HepG2 (cell line): ENCODE results near the gene PKP3. TPM values are rescaled to one million over a fixed set of nuclear protein-coding genes. Genes with fewer than 3 reads are reported as not detected.

ENCODE experiments used
- BCL6 ChIP-seq: IDR thresholded peaks from 2 replicates; pipeline ENCODE4 v1.6.1; 2016; ENCODE audit warnings: missing genetic modification reagents, missing compliant biosample characterization
- DMAP1 ChIP-seq: IDR thresholded peaks from 2 replicates; pipeline ENCODE4 v1.6.1; 2016
- HINFP ChIP-seq: sonication (generic); formaldehyde crosslinking; IDR thresholded peaks from 2 replicates; pipeline ENCODE4 v1.4.0; 2020; ENCODE audit warnings: low read depth, mild to moderate bottlenecking, missing genetic modification reagents
- HOXA5 ChIP-seq: sonication (generic); formaldehyde crosslinking; IDR thresholded peaks from 2 replicates; pipeline ENCODE4 v1.4.0; 2020; ENCODE audit warnings: missing genetic modification reagents
- JARID2 ChIP-seq: sonication (generic); formaldehyde crosslinking; IDR thresholded peaks from 2 replicates; pipeline ENCODE4 v1.8.1; 2023; ENCODE audit warnings: missing genetic modification reagents, inconsistent platforms; ENCODE audit not compliant: insufficient replicate concordance
- LRRFIP1 ChIP-seq: sonication (generic); formaldehyde crosslinking; conservative IDR thresholded peaks from 2 replicates; pipeline ENCODE4 v1.4.0; 2020; ENCODE audit warnings: missing genetic modification reagents
- NFE2 ChIP-seq: sonication (generic); formaldehyde crosslinking; IDR thresholded peaks from 2 replicates; pipeline ENCODE4 v1.4.0; 2020; ENCODE audit warnings: missing genetic modification reagents
- RBFOX2 ChIP-seq: fragments of 200-400 bp; formaldehyde crosslinking; IDR thresholded peaks from 2 replicates; pipeline ENCODE4 v1.6.1; 2017; ENCODE audit warnings: low read depth, mild to moderate bottlenecking, low read length
- RORA ChIP-seq: sonication (generic); formaldehyde crosslinking; IDR thresholded peaks from 2 replicates; pipeline ENCODE4 v1.5.0; 2020; ENCODE audit warnings: mild to moderate bottlenecking, missing genetic modification reagents, moderate library complexity
- TRIM24 ChIP-seq: sonication (generic); formaldehyde crosslinking; IDR thresholded peaks from 2 replicates; pipeline ENCODE4 v1.8.0; 2022; ENCODE audit warnings: mild to moderate bottlenecking, missing genetic modification reagents
- ZNF142 ChIP-seq: sonication (generic); formaldehyde crosslinking; IDR thresholded peaks from 2 replicates; pipeline ENCODE4 v1.4.0; 2020; ENCODE audit warnings: missing genetic modification reagents
- ZNF883 ChIP-seq: sonication (generic); formaldehyde crosslinking; IDR thresholded peaks from 2 replicates; pipeline ENCODE4 v1.5.1; 2020; ENCODE audit warnings: mild to moderate bottlenecking, missing genetic modification reagents; ENCODE audit errors: not compliant biosample characterization
- polyA plus RNA-seq, 8 experiments: library from polyadenylated mRNA; depleted of rRNA in 3 of 8; stranded (reverse) in 7 of 8; unstranded in 1 of 8; fragments of >200 nt; fragmentation: Illumina TruSeq in 4 of 8; extraction: Trizol in 4 of 8; gene quantifications; 2 replicates each; pipeline versions ENCODE4 v1.2.1 to v1.2.3, GENCODE V29; 2011 to 2016; ENCODE audit warnings: low read depth in 4 of 8, missing spikeins in 1 of 8, mixed read lengths in 1 of 8; ENCODE audit not compliant: insufficient read depth in 1 of 8
- total RNA-seq, 5 experiments: library from RNA; depleted of rRNA; stranded (reverse); fragments of >200 nt; fragmentation: Illumina TruSeq; extraction: Trizol; gene quantifications; 2 replicates each; pipeline ENCODE4 v1.2.3, GENCODE V29; 2016; ENCODE audit warnings: low read depth in 1 of 5

The PKP3 gene
- total and polyA plus RNA-seq, 2 of the 13 experiments (the other 11 are each of a cell fraction or from before 2014, with no cell fraction given), result 18.0 to 28.7 TPM

GRCh38 chr11:416051-416756 is 22.2 kb downstream of the PKP3 start (continued):
- TF ChIP-seq HINFP (CRISPR knock-in tag), result 0 out of 2 replicates have a peak, but pooled peaks have one; percentile 54
- peak; percentile 64; the same call in 1 of the 2 replicates for TF ChIP-seq BCL6 (CRISPR knock-in tag)
- no peak for TF ChIP-seq TRIM24 (CRISPR knock-in tag)
- no peak for TF ChIP-seq JARID2 (CRISPR knock-in tag)
- TF ChIP-seq NFE2 (CRISPR knock-in tag), result no peak
- peak; percentile 14 for TF ChIP-seq ZNF883 (CRISPR knock-in tag)
- TF ChIP-seq LRRFIP1 (CRISPR knock-in tag), result no peak
- 0 out of 2 replicates have a peak, but pooled peaks have one; percentile 31 for TF ChIP-seq HOXA5 (CRISPR knock-in tag)
- TF ChIP-seq ZNF142 (CRISPR knock-in tag), result peak; percentile 49; the same call in 1 of the 2 replicates
- TF ChIP-seq DMAP1 (CRISPR knock-in tag), result no peak
- 0 out of 2 replicates have a peak, but pooled peaks have one; percentile 47 for TF ChIP-seq RBFOX2
- no peak for TF ChIP-seq RORA (CRISPR knock-in tag)
